IPS-NIHi7 (cell line): Measurements from ENCODE around the gene ZSWIM4.

ENCODE experiments used
- DNase-seq: peaks from one replicate; pipeline ENCODE4 v3.0.0; 2012; ENCODE audit warnings: mixed read lengths; ENCODE audit errors: extremely low spot score

ZSWIM4 gene

DNA sequence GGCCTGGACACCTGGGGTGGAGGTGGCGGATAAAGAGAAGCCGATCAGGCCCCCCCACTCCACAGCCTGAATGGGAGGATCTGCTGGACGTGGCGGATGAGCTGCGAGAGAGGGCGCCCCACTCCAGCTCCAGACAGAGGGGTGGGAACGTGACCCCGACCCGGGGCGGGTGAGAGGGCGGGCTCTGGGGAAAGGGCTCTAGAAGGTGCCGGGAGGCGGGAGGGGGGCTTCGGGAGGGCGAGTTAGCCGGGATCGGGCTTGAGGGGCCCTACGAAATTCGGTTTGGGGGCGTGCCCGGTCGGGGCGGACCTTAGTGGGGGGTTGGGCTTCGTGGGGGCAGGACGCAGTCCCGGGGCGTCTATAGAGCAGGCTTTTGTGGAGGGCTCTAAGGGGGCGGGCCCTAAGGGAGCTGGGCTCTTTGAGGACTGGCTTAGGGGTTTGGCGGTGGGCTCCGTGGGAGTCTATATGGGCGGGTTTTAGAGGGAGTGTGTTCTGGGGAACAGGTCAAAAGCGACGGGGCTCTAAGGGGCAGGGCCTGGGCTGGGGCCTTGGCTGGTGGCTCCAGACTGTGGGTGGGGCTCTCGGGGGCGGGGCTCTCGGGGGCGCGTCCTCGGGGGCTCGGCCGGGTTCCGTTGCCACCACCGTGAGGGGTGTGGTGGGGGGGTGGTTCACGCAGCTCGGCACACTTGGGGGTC, 77.6 kb downstream of the ZSWIM4 start:
- peak; percentile 77 for DNase-seq

DNA sequence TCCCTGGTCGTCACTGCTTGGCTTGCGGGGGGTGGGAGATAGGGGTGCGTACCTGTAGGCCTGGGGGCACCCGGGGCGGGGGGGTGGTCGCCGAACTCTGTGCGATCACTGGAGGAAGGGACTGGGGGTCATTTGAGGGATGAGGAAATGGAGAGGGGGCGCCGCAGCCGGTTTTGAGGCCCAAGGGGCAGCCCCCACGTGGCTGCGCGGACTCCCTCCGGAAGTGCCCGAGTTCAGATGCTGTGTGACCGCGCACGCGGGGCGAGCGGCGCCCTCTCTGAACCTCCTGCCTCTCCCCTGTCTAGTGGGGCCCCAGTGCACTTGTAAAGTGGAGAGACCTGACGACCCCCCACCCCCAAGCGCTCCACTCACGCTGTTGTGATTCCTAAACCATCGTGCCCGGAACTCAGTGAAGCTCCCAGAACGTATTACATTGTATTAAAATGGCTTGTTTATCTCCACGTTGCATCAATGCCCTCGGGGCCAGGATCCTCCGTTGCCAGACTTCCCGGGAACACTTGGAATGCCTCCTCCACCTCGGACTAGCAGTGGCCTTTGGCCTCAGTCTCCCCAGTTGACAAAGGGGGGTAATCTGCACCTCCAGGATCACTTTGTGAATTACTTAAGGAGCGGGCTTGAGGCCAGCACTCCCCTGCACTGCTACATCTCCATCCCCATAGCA, 78.7 kb downstream of the ZSWIM4 start:
- DNase-seq = no peak

DNA sequence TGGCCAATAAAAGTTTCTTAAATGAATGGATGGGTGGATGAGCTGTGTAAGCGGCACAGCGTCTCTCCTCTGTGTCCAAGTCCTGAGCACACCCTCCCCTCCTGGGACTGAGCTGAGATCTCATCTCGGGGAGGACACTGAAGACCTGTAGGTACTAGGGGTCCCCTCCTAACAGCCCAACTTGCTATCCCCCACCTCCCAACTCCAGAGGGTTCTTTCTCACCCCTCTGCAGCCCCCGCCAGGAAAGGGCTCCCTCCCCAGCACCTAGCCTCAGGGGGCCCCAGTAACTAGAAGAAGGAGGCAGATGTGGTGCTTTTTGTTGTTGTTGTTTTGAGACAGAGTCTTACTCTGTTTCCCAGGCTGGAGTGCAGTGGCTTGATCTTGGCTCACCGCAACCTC, 80.6 kb downstream of the ZSWIM4 start:
- DNase-seq = no peak

DNA sequence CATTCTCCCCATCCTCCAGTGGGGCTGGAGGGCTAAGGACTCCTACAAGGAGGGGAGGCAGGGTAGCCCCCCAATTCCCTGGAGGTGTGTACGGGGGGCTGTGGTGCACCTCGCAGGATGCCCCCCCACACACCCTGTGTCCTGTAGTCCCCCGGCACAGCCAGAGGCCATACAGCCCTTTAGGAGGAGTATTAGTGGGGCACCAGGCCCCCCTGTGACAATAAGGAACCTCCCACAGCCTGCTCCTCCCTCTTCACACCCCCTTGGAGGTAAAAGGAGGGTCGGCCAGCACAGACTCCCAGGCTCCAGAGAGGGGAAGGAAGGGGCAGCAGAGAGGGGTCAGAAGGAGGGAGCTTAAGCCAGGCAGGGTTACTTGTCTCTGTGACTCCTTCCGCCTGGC, 81.6 kb downstream of the ZSWIM4 start, which contains the start of gene NANOS3:
Gene NANOS3 (plus strand): TSS at position 301 of the 400 bp plus-strand sequence. CDS start 115 bp downstream, outside the sequence.
- no peak for DNase-seq

DNA sequence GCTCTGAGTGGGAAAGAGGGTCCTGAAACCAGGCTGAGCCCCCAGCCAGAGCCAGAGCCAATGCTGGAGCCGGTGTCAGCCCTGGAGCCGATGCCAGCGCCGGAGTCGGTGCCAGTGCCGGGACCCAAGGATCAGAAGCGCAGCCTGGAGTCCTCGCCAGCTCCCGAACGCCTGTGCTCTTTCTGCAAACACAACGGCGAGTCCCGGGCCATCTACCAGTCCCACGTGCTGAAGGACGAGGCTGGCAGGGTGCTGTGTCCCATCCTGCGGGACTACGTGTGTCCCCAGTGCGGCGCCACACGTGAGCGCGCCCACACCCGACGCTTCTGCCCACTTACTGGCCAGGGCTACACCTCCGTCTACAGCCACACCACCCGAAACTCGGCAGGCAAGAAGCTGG, 82.1 kb downstream of the ZSWIM4 start:
- no peak for DNase-seq

DNA sequence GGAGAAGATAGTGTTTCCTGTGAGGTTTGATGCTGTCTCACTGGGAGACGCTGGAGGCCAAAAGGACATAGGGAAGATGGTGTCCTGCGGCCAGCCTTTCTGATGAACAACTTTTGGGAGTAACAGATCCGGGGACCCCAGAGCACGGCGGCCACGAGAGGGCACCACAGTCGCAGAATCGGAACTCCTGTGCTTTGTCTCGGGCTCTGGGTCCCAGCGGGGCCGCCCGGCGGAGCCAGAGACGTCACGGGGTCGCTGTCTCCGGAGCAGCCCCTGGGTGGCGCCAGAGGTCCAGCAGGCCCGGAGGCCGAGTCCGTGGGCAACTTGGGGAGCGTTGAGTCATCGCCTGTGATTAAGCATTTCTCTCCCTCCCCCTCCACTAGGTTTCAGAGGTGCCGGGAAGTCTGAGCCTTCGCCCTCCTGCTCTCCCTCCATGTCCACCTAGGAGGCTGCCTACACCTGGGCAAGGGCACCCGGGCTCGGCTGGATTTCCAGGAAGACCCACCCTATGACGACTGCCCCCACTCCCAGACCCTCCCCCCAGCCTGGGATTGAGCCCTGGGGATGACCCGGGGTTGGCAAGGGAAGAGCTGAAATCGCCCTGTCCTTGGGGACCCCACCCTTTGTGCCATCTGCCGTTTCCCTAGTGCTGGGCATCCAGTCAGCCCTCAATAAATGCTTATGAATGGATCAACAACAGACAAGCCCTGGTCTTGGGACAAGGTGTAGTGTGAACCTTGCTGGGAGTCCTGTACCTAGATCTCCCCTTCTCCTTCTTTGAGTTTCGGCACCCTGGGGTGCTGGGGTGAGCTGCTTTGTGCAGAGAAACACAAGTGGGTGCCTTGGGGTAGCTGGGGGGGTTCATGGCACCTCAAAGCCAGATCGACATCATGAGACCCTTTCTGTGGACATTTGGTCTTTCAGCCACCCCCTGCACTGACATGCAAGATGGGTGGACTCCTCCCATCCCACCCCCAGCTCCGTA, 85.1 kb downstream of the ZSWIM4 start:
- DNase-seq = peak; percentile 96

DNA sequence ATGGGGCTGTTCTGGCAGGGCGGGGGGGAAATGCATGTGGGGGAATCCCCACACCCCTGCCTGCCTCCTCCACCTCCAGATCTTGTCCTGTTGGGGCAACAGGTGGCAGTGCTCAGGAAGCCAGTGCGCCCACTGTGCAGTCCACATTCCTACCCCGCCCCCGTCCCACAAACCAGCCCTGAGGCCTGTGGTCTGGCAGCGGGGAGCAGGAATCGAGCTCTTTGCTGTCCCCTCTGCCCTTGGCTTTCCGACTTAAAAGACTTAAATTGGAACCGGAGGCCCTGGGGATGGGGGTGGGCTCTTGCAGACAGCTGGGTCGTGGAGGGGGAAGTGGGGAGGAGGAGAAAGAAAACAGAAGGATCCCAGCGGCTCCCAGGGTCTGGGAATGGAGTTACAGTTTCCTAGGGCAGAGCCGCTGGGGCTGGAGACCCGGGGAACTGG, 86.0 kb downstream of the ZSWIM4 start:
- peak; percentile 74 for DNase-seq
